ENCODE results near the gene ZNF600. TPM values are rescaled to one million over a fixed set of nuclear protein-coding genes. Genes with fewer than 3 reads are reported as not detected.
"Not testable (repeated sequence)": the region's sequence is repeated elsewhere in the genome, so short reads cannot be mapped to it uniquely, and the experiment has no call there.

Gene ZNF600
- total RNA-seq, 3 donors from 2014 or later, result 2.4 to 11.1 (median 5.5) TPM

DNA sequence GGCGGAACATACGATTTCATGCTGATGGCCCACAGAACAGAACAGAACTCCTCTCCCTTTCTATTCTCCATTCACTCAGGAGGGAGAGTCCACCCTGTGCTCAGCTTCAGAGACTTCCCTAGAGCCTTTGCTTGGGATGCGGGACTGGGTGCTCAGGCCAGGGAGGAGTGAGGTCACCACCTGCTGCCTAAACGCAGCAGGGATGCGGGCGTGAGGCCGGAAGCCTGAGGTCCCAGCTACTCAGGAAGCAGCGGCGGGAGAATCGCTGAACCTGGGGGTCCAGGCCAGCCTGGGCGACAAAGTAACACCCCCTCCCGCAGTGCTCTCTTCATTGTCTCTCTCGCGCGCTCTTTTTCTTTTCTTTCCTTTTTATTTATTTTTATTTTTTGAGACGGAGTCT, 60.5 kb downstream of the ZNF600 start:
- H3K4me1 Mint-ChIP-seq (ENCODE audit: low read depth); ATAC-seq; DNase-seq; H3K9me3 Mint-ChIP-seq; H3K27me3 Mint-ChIP-seq (ENCODE audit: low read depth); H3K4me3 Mint-ChIP-seq: not testable (repeated sequence)
- H3K36me3 Mint-ChIP-seq (ENCODE audit: insufficient read depth), result peaks cover 58% of the 10 kb centered on the region

DNA sequence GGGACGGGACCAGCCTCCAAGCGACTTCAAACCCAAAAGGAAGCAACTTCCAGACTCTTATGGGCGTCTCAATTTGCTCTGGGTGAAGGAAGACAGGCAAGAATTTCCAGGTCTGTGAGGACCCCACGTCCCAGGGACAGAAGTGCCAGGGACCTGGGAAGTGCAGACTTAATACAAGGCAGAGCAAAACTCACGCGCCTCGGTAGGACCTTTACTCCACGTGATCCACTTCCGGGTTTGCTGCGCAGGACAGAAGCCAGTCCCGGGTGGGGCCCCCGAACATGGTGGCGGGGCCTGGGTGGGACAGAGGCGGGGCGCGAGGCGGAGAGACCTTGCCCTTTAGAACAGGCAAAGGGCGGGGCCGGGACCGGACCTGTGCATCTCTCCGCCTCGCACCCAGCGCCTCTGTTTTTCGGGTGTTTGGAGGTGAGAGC, 61.0 kb downstream of the ZNF600 start:
- H3K36me3 Mint-ChIP-seq (ENCODE audit: insufficient read depth), result peaks cover 62% of the 10 kb centered on the region
- DNase-seq, result no peak
- H3K4me1 Mint-ChIP-seq (ENCODE audit: low read depth), result peaks cover 6% of the 10 kb centered on the region
- no peaks in the 10 kb centered on the region for H3K9me3 Mint-ChIP-seq
- no peaks in the 10 kb centered on the region for H3K27me3 Mint-ChIP-seq (ENCODE audit: low read depth)
- no peak for ATAC-seq
- H3K4me3 Mint-ChIP-seq, result no peak overlapping the region

DNA sequence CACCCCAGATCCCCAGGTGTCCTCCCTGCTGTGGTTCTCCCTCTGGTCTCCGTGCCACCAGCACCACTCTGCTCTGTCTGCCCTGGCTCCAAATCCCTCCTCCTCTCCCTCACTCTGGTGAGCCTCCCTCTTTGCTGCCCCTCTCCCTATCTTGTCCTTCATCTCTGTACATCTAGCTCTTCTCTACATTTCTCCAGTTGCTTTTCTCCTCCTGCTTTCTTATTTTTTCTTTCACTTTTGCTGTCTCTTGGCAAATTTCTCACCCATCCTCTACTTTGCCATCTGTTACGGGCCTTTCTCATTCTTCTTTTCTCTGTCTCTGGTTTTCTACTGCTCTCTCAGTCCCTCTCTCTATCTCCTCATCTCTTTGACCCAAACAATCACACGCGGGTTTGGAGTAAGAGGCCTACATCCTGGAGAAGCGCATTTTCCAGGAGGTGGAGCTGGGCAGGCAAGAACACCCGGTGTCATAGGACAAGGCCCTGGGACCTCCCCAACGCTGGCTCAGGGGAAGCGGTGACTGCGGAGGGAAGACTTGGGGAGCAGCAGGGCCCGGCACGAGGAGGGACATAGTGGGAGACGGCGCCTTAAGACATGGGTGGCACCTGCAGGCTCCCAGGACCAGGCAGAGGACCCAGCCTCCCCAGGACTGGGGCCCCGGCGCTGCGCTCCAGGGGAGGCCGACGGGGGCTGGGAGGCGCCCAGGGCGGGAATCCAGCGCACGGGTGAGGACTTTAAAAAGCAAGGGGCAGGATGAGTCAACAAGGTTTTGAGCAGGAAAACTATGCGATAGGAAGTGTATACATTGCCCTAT, 61.7 kb downstream of the ZNF600 start:
- ATAC-seq (no peak), DNase-seq (no peak)
- H3K4me3 Mint-ChIP-seq, result no peak overlapping the region
- H3K9me3 Mint-ChIP-seq, result no peaks in the 10 kb centered on the region
- peaks cover 64% of the 10 kb centered on the region for H3K36me3 Mint-ChIP-seq (ENCODE audit: insufficient read depth)
- H3K27me3 Mint-ChIP-seq (ENCODE audit: low read depth), result no peaks in the 10 kb centered on the region
- H3K4me1 Mint-ChIP-seq (ENCODE audit: low read depth), result peaks cover 5% of the 10 kb centered on the region

DNA sequence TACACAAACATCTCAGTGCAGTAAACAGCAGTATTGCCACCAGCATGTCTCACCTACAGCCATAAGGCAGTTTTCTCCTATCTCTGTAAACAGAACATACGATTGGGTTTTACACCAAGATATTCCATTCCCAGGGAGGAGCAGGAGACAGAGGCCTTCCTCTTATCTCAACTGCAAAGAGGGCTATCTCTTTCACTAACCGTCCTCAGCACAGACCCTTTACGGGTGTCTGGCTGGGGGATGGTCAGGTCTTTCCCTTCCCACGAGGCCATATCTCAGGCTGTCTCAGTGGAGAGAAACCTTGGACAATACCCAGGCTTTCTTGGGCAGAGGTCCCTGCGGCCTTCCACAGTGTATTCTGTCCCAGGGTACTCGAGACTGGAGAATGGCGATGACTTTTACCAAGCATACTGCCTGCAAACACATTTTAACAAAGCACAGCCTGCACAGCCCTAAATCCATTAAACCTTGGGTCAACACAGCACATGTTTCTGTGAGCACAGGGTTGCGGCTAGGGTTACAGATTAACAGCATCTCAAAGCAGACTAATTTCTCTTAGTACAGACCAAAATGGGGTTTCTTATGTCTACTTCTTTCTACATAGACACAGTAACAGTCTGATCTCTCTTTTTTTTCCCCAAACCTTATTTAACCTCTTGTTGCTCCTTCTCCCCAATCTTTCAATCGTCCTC, 62.5 kb downstream of the ZNF600 start:
- not testable (repeated sequence) for H3K9me3 Mint-ChIP-seq; DNase-seq; H3K27me3 Mint-ChIP-seq (ENCODE audit: low read depth); H3K4me3 Mint-ChIP-seq; ATAC-seq; H3K4me1 Mint-ChIP-seq (ENCODE audit: low read depth)
- H3K36me3 Mint-ChIP-seq (ENCODE audit: insufficient read depth), result peaks cover 66% of the 10 kb centered on the region

DNA sequence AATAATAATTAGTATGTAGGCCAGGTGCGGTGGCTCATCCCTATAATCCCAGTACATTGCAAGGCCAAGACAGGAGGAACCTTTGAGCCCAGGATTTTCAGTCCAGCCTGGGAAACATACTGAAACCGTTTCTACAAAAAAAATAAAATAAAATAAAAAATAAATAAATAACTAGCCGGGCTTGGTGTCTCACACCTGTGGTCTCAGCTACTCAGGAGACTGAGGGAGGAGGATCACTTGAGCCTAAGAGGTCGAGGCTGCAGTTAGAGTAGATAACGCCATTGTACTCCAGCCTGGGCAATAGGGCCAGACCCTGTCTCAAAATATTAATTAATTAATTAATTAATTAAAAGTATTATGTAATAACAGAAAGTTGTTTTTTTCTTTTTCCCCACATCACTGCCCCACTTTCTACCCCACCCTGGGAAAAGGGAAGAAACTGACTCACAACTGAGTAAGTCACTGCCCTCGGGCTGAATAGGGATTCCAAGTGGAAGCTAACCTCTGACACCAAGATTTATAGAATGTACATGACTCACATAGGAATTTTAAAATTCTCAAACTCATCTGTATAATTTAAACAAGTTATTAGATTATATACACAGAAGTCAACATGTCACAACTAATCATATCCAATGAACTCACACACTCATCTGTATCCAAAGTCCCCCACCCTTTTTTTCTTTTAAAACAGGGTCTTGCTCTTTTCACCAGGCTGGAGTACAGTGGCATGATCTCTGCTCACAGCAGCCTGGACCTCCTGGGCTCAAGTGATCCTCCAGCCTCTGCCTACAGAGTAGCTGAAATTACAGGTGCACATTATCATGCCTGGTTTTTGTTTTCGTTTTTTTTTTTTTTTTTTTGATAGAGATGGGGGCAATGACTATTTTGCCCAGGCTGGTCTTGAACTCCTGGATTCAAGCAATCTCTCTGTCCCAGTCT, 64.3 kb downstream of the ZNF600 start:
- H3K36me3 Mint-ChIP-seq (ENCODE audit: insufficient read depth), result peaks cover 60% of the 10 kb centered on the region
- H3K4me3 Mint-ChIP-seq, result no peak overlapping the region
- no peak for ATAC-seq
- no peaks in the 10 kb centered on the region for H3K27me3 Mint-ChIP-seq (ENCODE audit: low read depth)
- H3K4me1 Mint-ChIP-seq (ENCODE audit: low read depth), result no peaks in the 10 kb centered on the region
- DNase-seq, result no peak
- H3K9me3 Mint-ChIP-seq, result peaks cover 5% of the 10 kb centered on the region

DNA sequence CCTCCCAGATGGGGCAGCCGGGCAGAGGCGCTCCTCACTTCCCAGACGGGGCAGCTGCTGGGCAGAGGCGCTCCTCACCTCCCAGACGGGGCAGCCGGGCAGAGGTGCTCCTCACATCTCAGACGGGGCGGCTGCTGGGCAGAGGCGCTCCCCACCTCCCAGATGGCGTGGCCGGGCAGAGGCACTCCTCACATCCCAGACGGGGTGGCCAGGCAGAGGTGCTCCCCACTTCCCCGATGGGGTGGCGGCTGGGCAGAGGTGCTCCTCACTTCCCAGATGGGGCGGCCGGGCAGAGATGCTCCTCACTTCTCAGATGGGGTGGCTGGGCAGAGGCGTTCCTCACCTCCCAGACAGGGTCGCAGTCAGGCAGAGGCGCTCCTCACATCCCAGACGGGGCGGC, 66.0 kb downstream of the ZNF600 start:
- not testable (repeated sequence) for ATAC-seq; DNase-seq; H3K9me3 Mint-ChIP-seq; H3K4me3 Mint-ChIP-seq; H3K27me3 Mint-ChIP-seq (ENCODE audit: low read depth)
- H3K36me3 Mint-ChIP-seq (ENCODE audit: insufficient read depth), result peaks cover 54% of the 10 kb centered on the region
- H3K4me1 Mint-ChIP-seq (ENCODE audit: low read depth), result peaks cover 11% of the 10 kb centered on the region

DNA sequence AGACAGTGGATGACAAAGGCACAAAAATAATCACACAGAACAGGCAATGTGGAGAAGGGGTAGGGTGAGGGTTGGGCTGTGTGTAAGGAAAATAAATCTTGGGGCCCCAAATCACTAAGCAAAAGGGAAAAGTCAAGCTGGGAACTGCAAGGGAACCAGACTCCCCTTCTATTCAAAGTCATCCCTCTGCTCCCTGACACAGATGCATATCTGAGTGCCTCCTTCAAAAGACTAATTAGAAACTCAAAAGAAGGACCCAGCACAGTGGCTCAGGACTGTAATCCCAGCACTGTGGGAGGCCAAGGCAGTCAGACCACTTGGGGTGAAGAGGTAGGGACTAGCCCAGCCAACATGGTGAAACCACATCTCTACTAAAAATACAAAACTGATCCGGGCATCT, 70.1 kb downstream of the ZNF600 start:
- H3K4me1 Mint-ChIP-seq (ENCODE audit: low read depth), result peaks cover 19% of the 10 kb centered on the region
- H3K9me3 Mint-ChIP-seq, result peaks cover 18% of the 10 kb centered on the region
- H3K4me3 Mint-ChIP-seq, result no peak overlapping the region
- no peaks in the 10 kb centered on the region for H3K27me3 Mint-ChIP-seq (ENCODE audit: low read depth)
- no peak for DNase-seq
- ATAC-seq, result no peak
- H3K36me3 Mint-ChIP-seq (ENCODE audit: insufficient read depth), result peaks cover 56% of the 10 kb centered on the region

DNA sequence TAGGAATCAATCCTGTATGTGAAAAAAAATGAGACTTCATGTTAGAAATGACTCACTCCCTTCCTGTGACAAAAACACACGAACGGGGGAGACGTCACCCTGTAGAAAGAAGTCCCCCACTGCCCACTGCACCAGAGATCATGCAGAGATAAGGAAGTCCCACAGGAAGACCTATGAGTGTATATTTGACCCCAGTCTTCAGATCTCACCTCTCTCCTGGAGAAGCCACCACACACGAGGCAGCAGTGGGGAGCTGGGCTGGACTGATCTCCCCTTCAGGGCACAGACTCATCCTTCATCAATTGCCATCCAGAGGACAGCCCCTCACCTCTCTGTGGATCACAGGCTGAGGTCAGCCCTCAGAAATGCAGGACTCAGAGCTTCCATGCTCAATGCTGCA, 70.7 kb downstream of the ZNF600 start:
- peaks cover 22% of the 10 kb centered on the region for H3K9me3 Mint-ChIP-seq
- DNase-seq (peak; percentile 5), ATAC-seq (peak; percentile 37 to 74)
- H3K4me1 Mint-ChIP-seq (ENCODE audit: low read depth), result peaks cover 19% of the 10 kb centered on the region
- H3K4me3 Mint-ChIP-seq; H3K27me3 Mint-ChIP-seq (ENCODE audit: low read depth): not testable (repeated sequence)
- peaks cover 57% of the 10 kb centered on the region for H3K36me3 Mint-ChIP-seq (ENCODE audit: insufficient read depth)

DNA sequence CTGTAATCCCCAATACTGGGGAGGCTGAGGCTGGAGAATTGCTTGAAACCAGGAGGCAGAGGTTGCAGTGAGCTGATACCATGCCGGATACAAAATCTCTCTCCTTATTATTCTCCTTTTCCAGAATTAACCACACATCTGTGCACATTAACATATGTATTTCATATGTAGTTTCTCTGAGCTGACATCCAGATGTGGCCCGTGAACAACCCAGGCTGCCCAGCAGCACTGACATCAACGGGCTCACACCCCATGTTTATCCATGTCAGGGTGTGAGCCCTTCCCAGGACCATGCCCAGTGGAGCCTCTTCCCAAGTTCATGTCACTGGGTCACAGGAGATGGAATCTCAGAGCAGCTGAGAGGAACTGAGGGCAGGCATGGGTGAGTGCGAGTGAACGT, 71.3 kb downstream of the ZNF600 start:
- peaks cover 22% of the 10 kb centered on the region for H3K9me3 Mint-ChIP-seq
- peaks cover 19% of the 10 kb centered on the region for H3K4me1 Mint-ChIP-seq (ENCODE audit: low read depth)
- not testable (repeated sequence) for DNase-seq; ATAC-seq; H3K27me3 Mint-ChIP-seq (ENCODE audit: low read depth); H3K4me3 Mint-ChIP-seq
- peaks cover 59% of the 10 kb centered on the region for H3K36me3 Mint-ChIP-seq (ENCODE audit: insufficient read depth)

Other genes starting within 250 kb of the ZNF600 start
- gene ZNF701, start 216.5 kb downstream of the ZNF600 start, total RNA-seq, result 10 to 100 TPM in 1 of 3 donors, 1 to 10 TPM in 2; 7.6 to 10.2 (median 8.3) TPM
- 1 to 10 TPM; 7.9 to 9.0 (median 8.8) TPM for gene ZNF83, start 148.4 kb downstream of the ZNF600 start, total RNA-seq
- gene ZNF611, start 51.7 kb downstream of the ZNF600 start, total RNA-seq, result 10 to 100 TPM; 10.4 to 15.3 (median 13.4) TPM
- 10 to 100 TPM in 1 of 3 donors, 1 to 10 TPM in 2; 8.4 to 13.5 (median 9.2) TPM for gene ZNF28, start 34.8 kb upstream of the ZNF600 start, total RNA-seq
- 10 to 100 TPM in 2 of 3 donors, 1 to 10 TPM in 1; 8.3 to 10.5 (median 10.5) TPM for gene ZNF468, start 70.8 kb upstream of the ZNF600 start, total RNA-seq
- 10 to 100 TPM in 1 of 3 donors, 1 to 10 TPM in 2; 3.0 to 10.9 (median 3.4) TPM for gene ZNF320, start 110.8 kb upstream of the ZNF600 start, total RNA-seq
- gene ZNF888, start 136.6 kb upstream of the ZNF600 start, total RNA-seq, result 1 to 10 TPM in 1 of 3 donors, under 1 TPM in 2; 0.74 to 1.3 (median 0.98) TPM
- 1 to 10 TPM; 4.0 to 4.7 (median 4.6) TPM for gene ZNF816, start 176.1 kb upstream of the ZNF600 start, total RNA-seq
- gene ERVV-1, start 227.1 kb upstream of the ZNF600 start, total RNA-seq, result not detected

Data from activated T-cell treated with anti-CD3 and anti-CD28 coated beads, Interleukin-2, amount 50 U/mL, for 4 hours (primary cell).